ENCODE data around the gene ZMYND8. TPM values are rescaled to one million over a fixed set of nuclear protein-coding genes. Genes with fewer than 3 reads are reported as not detected.

Gene ZMYND8
- polyA plus RNA-seq, 1 donor: 15.2 TPM

- no peak for DNase-seq (ENCODE audit: low read depth)
Measured at GRCh38 chr20:47174456-47175243, 181.8 kb downstream of the ZMYND8 start.

- DNase-seq (ENCODE audit: low read depth): no peak
Measured at GRCh38 chr20:47173596-47174216, 182.8 kb downstream of the ZMYND8 start.

- DNase-seq (ENCODE audit: low read depth): no peak
Measured at GRCh38 chr20:47172579-47172978, 183.9 kb downstream of the ZMYND8 start.

GRCh38 chr20:47167846-47168245, 188.7 kb downstream of the ZMYND8 start:
- DNase-seq (ENCODE audit: low read depth): no peak

GRCh38 chr20:47165376-47165865, 191.1 kb downstream of the ZMYND8 start:
- no peak for DNase-seq (ENCODE audit: low read depth)

- DNase-seq (ENCODE audit: low read depth): no peak
Measured at GRCh38 chr20:47164140-47164539, 192.4 kb downstream of the ZMYND8 start.

GRCh38 chr20:47161411-47161810, 195.1 kb downstream of the ZMYND8 start:
- no peak for DNase-seq (ENCODE audit: low read depth)

- no peak for DNase-seq (ENCODE audit: low read depth)
Measured at GRCh38 chr20:47160992-47161391, 195.5 kb downstream of the ZMYND8 start.

GRCh38 chr20:47160240-47160639, 196.3 kb downstream of the ZMYND8 start:
- DNase-seq (ENCODE audit: low read depth): no peak

Other genes starting within 250 kb of the ZMYND8 start
- gene NCOA3, start 145.2 kb upstream of the ZMYND8 start, polyA plus RNA-seq (ENCODE audit: insufficient read length): 12.9 TPM

Measured in forelimb muscle (tissue), 1 donor.